ENCODE measurements around the gene TNFRSF18.

- TF ChIP-seq POLR2A (IDR thresholded peaks at IDR 0.05) (no peak), CTCF (IDR thresholded peaks at IDR 0.05) (no peak)
These were observed 38.4 kb downstream of the TNFRSF18 start for GRCh38 chr1:1167841-1168450.
